ENCODE measurements around the gene RGS3. TPM values are rescaled to one million over a fixed set of nuclear protein-coding genes. Genes with fewer than 3 reads are reported as not detected.
A peak's percentile ranks its signal among the peaks of the same experiment; 100 is the strongest.

Gene RGS3
- total RNA-seq, 1 experiment from 2014 or later: 39.4 TPM

DNA sequence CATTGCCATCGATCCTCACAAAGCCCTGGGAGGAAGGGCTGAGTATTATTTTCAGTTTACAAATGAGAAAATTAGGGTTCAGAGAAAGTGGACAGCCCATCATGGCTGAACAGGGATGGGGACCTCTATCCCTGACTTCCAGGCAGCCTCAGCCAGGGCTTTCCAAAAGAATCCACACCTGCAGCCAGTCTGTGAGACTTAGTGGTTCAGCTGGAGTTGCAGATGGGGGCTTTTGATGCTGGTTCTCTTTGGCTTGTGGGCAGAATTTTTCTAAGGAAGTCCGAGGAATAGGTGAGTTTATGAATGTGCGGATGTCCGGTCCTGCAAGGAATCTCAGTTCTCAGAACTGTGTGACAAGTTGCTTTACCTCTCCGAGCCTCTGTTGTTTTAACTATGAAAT is 138.1 kb downstream of the RGS3 start:
- DNase-seq (ENCODE audit: low read depth, low spot score): no peak

More for the DNA sequence above, 138.1 kb downstream of the RGS3 start:
- Histone ChIP-seq H3K27ac (ENCODE audit: low read depth, low read length) (no peak overlapping the region), H3K4me3 (replicated peaks in 1 of 2; ENCODE audit: low read depth in 1 of 2, low read length in 2 of 2) (peak overlapping the region; percentile 4 to 44; a peak in 2 of 4 replicates), H2AFZ (ENCODE audit: low read depth, low read length, poor library complexity, severe bottlenecking) (peak overlapping the region; percentile 60), H3K27me3 (ENCODE audit: insufficient read depth, low read length) (no peaks in the 10 kb centered on the region), H3K4me2 (ENCODE audit: low read length) (peak overlapping the region; percentile 80), H4K20me1 (ENCODE audit: insufficient read depth) (no peaks in the 10 kb centered on the region), H3K9me2 (ENCODE audit: insufficient read depth) (no peaks in the 10 kb centered on the region), H3K9ac (ENCODE audit: low read length) (peak overlapping the region; percentile 59), H3K9me3 (ENCODE audit: control insufficient read depth in 1 of 2, insufficient read depth in 1 of 2, low read depth in 1 of 2, low read length in 2 of 2) (no peaks in the 10 kb centered on the region), H3K79me2 (ENCODE audit: insufficient read depth, low read length) (no peaks in the 10 kb centered on the region), H3K4me1 (ENCODE audit: control insufficient read depth in 1 of 2, insufficient read depth in 2 of 2, low read length in 2 of 2) (peaks cover 20 to 43% of the 10 kb centered on the region in 2 experiments), H3K36me3 (ENCODE audit: control insufficient read depth in 1 of 2, insufficient read depth in 2 of 2, low read length in 2 of 2) (peaks cover 0 to 2% of the 10 kb centered on the region in 2 experiments; a peak in 2 of 4 replicates)
- intact Hi-C loops (cut with micrococcal nuclease): no loop called here
- no peak for TF ChIP-seq SRF (IDR thresholded peaks at IDR 0.05; ENCODE audit: low read depth)
- TF ChIP-seq, protein P1, sequence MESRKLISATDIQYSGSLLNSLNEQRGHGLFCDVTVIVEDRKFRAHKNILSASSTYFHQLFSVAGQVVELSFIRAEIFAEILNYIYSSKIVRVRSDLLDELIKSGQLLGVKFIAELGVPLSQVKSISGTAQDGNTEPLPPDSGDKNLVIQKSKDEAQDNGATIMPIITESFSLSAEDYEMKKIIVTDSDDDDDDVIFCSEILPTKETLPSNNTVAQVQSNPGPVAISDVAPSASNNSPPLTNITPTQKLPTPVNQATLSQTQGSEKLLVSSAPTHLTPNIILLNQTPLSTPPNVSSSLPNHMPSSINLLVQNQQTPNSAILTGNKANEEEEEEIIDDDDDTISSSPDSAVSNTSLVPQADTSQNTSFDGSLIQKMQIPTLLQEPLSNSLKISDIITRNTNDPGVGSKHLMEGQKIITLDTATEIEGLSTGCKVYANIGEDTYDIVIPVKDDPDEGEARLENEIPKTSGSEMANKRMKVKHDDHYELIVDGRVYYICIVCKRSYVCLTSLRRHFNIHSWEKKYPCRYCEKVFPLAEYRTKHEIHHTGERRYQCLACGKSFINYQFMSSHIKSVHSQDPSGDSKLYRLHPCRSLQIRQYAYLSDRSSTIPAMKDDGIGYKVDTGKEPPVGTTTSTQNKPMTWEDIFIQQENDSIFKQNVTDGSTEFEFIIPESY (IDR thresholded peaks at IDR 0.05; ENCODE audit: extremely low read depth, insufficient replicate concordance, low read length): no peak
- no peak for TF ChIP-seq JUND (IDR thresholded peaks at IDR 0.05)
- TF ChIP-seq, protein P2, sequence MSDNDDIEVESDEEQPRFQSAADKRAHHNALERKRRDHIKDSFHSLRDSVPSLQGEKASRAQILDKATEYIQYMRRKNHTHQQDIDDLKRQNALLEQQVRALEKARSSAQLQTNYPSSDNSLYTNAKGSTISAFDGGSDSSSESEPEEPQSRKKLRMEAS (IDR thresholded peaks at IDR 0.05): no peak
- no peak for TF ChIP-seq SIN3A (IDR thresholded peaks at IDR 0.05; ENCODE audit: low read depth)
- TF ChIP-seq FOSL1 (IDR thresholded peaks at IDR 0.05; ENCODE audit: low read depth): no peak
- no peak for TF ChIP-seq POLR2A (IDR thresholded peaks at IDR 0.05; ENCODE audit: borderline replicate concordance, extremely low read depth, insufficient read depth, insufficient read length)
- no peak for TF ChIP-seq CEBPB (IDR thresholded peaks at IDR 0.05; ENCODE audit: low read depth)
- TF ChIP-seq POLR2AphosphoS5 (IDR thresholded peaks at IDR 0.05; ENCODE audit: low read depth, low read length): no peak
- TF ChIP-seq ELF1 (IDR thresholded peaks at IDR 0.05; ENCODE audit: borderline replicate concordance, low read depth): no peak
- no peak for TF ChIP-seq ZNF274 (IDR thresholded peaks at IDR 0.05; ENCODE audit: low read depth, low read length)
- TF ChIP-seq, protein P3, sequence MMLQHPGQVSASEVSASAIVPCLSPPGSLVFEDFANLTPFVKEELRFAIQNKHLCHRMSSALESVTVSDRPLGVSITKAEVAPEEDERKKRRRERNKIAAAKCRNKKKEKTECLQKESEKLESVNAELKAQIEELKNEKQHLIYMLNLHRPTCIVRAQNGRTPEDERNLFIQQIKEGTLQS (IDR thresholded peaks at IDR 0.05): no peak
- TSS peak; percentile 10 for BruUV-seq (replicated peaks)
- ChIA-PET POLR2A (interaction anchor here (0.9 to 1.6 kb wide), 7 partner anchors 8 to 56 kb away, joined by 3 to 12 read pairs (median 4); no protein-coding TSS in a partner anchor), RAD21 (ENCODE audit: low non-redundant PET in 1 of 2, low total read pairs in 2 of 2, uncharacterized antibody in 2 of 2, unreplicated experiment in 2 of 2) (no interaction called here), CTCF (interaction anchor here (0.7 to 3.9 kb wide), 6 partner anchors 8 to 56 kb away, joined by 3 to 23 read pairs (median 6); no protein-coding TSS in a partner anchor)
- ATAC-seq: no peak
